ENCODE measurements around the gene CD200R1.

Gene CD200R1

GRCh38 chr3:112884678-112885290 is 90.1 kb downstream of the CD200R1 start:
- no peak for DNase-seq (ENCODE audit: low read depth)

- DNase-seq (ENCODE audit: low read depth) = no peak
Observed at GRCh38 chr3:112881891-112882290, 93.0 kb downstream of the CD200R1 start.

DNA sequence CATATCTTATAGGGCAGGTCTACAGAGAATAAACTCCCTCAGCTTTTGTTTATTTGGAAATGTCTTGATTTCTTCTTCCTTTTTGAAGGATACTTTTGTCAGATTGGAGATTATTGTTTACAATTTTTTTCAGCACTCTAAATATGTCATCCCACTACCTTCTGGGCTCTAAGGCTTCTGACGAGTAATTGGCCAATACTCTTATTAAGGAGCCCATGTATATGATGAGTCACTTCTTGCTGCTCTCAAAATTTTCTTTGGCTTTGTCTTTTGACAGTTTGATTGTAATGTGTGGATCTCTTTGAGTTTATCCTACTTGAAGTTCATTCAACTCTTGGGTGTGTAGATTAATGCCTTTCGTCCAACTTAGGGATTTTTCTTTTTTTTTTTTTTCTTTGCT is 99.3 kb downstream of the CD200R1 start:
- DNase-seq (ENCODE audit: low read depth) = no peak

- DNase-seq (ENCODE audit: low read depth) = no peak
Observed at GRCh38 chr3:112874725-112875124, 100.2 kb downstream of the CD200R1 start.

GRCh38 chr3:112873632-112874031 is 101.3 kb downstream of the CD200R1 start:
- no peak for DNase-seq (ENCODE audit: low read depth)

DNA sequence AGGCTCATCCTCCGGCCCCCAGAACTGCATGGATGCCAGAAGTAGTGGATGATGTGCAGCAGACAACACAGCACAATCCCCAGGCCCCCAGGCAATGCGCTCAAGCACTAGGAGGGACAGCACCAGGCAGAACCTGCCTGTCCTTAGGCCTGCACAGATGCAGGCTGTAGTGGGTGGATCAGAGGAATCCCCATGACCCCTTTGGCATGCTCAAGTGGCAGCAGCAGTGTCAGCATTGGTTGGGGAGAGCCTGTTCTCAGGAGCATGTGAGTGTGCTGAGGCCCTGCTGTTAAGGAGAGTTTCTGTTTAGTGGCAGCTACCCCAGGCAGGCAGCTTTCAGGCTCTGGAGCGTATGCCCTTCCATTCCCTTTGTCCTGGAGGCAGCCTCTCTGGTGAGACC is 103.2 kb downstream of the CD200R1 start:
- DNase-seq (ENCODE audit: low read depth) = no peak
